ENCODE measurements around the gene KCNC3. TPM values are rescaled to one million over a fixed set of nuclear protein-coding genes. Genes with fewer than 3 reads are reported as not detected.

The KCNC3 gene
- total and polyA plus RNA-seq, 2 of the 4 experiments (the other 2 are of a cell fraction): 0.07 TPM; not detected in 1

DNA sequence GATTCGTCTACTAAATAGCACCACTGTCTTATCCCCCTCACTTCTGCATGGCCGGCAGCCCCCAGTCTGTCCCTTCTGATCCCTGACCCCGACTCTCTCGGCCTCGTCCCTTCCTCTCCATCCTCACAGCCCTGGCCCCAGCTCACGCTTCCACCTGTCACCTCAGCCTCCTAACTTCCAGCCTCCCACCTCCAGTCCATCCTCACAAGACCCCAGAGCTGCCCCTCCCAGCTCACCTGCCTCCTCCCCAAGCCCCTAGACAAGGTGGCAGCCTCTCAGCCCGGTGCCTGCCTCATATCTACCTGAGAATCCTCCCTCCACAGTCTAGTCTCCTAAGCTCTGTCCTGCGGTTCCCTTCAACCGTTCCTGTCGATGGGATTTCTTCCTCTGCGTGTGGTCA is 10.0 kb downstream of the KCNC3 start:
- Histone ChIP-seq H4K20me1 (ENCODE audit: insufficient read depth, low read length) (no peaks in the 10 kb centered on the region), H4K8ac (ENCODE audit: low read depth in 2 of 2, low read length in 2 of 2) (no peak overlapping the region), H3K18ac (ENCODE audit: low read depth, low read length) (no peak overlapping the region), H2BK120ac (ENCODE audit: low read depth, low read length) (no peak overlapping the region), H3K4ac (ENCODE audit: low read depth, low read length) (no peak overlapping the region), H2AK9ac (replicated peaks; ENCODE audit: low read depth, low read length, poor library complexity) (no peak overlapping the region), H3K4me3 (ENCODE audit: insufficient read depth, low read depth, low read length) (no peak overlapping the region), H3K27ac (ENCODE audit: insufficient read depth, low read length) (no peak overlapping the region), H3K14ac (replicated peaks; ENCODE audit: low read depth, low read length) (no peak overlapping the region), H3K79me1 (ENCODE audit: low read depth in 1 of 2, low read length in 2 of 2) (no peaks in the 10 kb centered on the region), H2AFZ (replicated peaks; ENCODE audit: low read length, poor library complexity) (no peak overlapping the region), H2BK5ac (ENCODE audit: low read depth, low read length, poor library complexity, severe bottlenecking) (no peak overlapping the region), H3K9me1 (ENCODE audit: insufficient read depth, low read length) (no peaks in the 10 kb centered on the region), H2BK15ac (ENCODE audit: low read depth, low read length) (no peak overlapping the region), H4K5ac (ENCODE audit: low read depth, low read length) (no peak overlapping the region), H3K9me3 (ENCODE audit: control insufficient read depth, insufficient read depth, low read length) (no peaks in the 10 kb centered on the region), H2BK20ac (ENCODE audit: low read depth, low read length) (no peak overlapping the region), H4K91ac (ENCODE audit: insufficient read depth, low read depth, low read length) (no peak overlapping the region), H3K56ac (ENCODE audit: extremely low read depth, insufficient read depth, low read length) (no peak overlapping the region), H3K27me3 (ENCODE audit: control insufficient read depth, insufficient read depth, low read length) (peaks cover 14% of the 10 kb centered on the region), H3K4me2 (ENCODE audit: low read depth, low read length) (no peak overlapping the region), H3K9ac (ENCODE audit: low read depth, low read length) (no peak overlapping the region), H2AK5ac (ENCODE audit: low read depth, low read length) (no peak overlapping the region), H3K23ac (ENCODE audit: low read depth, low read length) (no peak overlapping the region), H3K4me1 (ENCODE audit: control insufficient read depth, insufficient read depth, low read length) (no peaks in the 10 kb centered on the region), H3K36me3 (ENCODE audit: control insufficient read depth, insufficient read depth, low read length) (no peaks in the 10 kb centered on the region)
- 49% methylated on average over 9 of the region's 11 CpGs; no CpG with 5 or more reads in 1 of the 2 experiments for WGBS, 2 experiments (ENCODE audit: extremely low coverage in 2 of 2, insufficient read length in 1 of 2)
- dilution Hi-C loops (cut with HindIII; ENCODE audit: low sequenced_read_pairs, unreplicated experiment): no loop called here
- intact Hi-C loops (cut with micrococcal nuclease): no loop called here
- TF ChIP-seq FOS (IDR thresholded peaks at IDR 0.05; ENCODE audit: low read depth, low read length) (no peak), MAZ (IDR thresholded peaks at IDR 0.05; ENCODE audit: borderline replicate concordance, low read depth, low read length) (no peak), MXI1 (IDR thresholded peaks at IDR 0.05; ENCODE audit: borderline replicate concordance, low read depth, low read length) (no peak), NFE2L2 (IDR thresholded peaks at IDR 0.05; ENCODE audit: low read depth, low read length) (no peak), RCOR1 (IDR thresholded peaks at IDR 0.05; ENCODE audit: insufficient replicate concordance, low read length) (no peak), RFX5 (IDR thresholded peaks at IDR 0.05; ENCODE audit: low read depth, low read length) (no peak), CHD1 (IDR thresholded peaks at IDR 0.05; ENCODE audit: low read depth, low read length) (no peak)
- in situ Hi-C loops (cut with MboI; ENCODE audit: low sequenced_read_pairs): no loop called here
- DNase-seq (no peak), ATAC-seq (ENCODE audit: low read depth) (no peak)
- POLR2A ChIA-PET (ENCODE audit: unreplicated experiment): no interaction called here
- no TSS peak for BruUV-seq (replicated peaks)
- CTCF ChIA-PET: no interaction called here

Data from IMR-90 (cell line).